HFFc6 (cell line): ENCODE data around the gene SPEG. TPM values are rescaled to one million over a fixed set of nuclear protein-coding genes. Genes with fewer than 3 reads are reported as not detected.

Source experiments
- DNase-seq: peaks from one replicate; pipeline ENCODE4 v3.0.0-alpha.2; 2018
- H3K27ac Mint-ChIP-seq: 2 replicates; pipeline ENCODE4 v1.8.0; 2020; ENCODE audit warnings: mild to moderate bottlenecking, mixed read lengths
- H3K27me3 Mint-ChIP-seq: 2 replicates; pipeline ENCODE4 v1.8.0; 2021; ENCODE audit warnings: mild to moderate bottlenecking, moderate library complexity, mixed read lengths; ENCODE audit not compliant: insufficient read depth
- H3K36me3 Mint-ChIP-seq: 2 replicates; pipeline ENCODE4 v1.8.0; 2021; ENCODE audit warnings: low read depth, mixed read lengths
- H3K4me1 Mint-ChIP-seq: 2 replicates; pipeline ENCODE4 v1.8.0; 2020; ENCODE audit warnings: low read depth, mixed read lengths
- H3K4me3 Mint-ChIP-seq: 2 replicates; pipeline ENCODE4 v1.8.0; 2020; ENCODE audit warnings: mild to moderate bottlenecking, moderate library complexity, mixed read lengths
- H3K9me3 Mint-ChIP-seq: 2 replicates; pipeline ENCODE4 v1.8.0; 2020; ENCODE audit warnings: mild to moderate bottlenecking, mixed read lengths
- total RNA-seq, 6 experiments: library from RNA; stranded (reverse); fragmentation: NEBNext Ultra II Directional; extraction: Animal tissue kit (Norgen Biotek cat#: 25700); gene quantifications; 2 replicates in 1 of 6; 3 replicates in 5 of 6; pipeline ENCODE4 v1.2.3, GENCODE V29; 2021
- TF ChIP-seq, protein P1 (sequence below): fragments of 200-600 bp; sonication (generic); IDR thresholded peaks from 2 replicates; pipeline ENCODE4 v1.5.0; 2021; ENCODE audit warnings: antibody characterized with exemption, mild to moderate bottlenecking

SPEG gene
- total RNA-seq, 6 experiments from 2014 or later = 80.9 to 89.5 (median 84.7) TPM

DNA sequence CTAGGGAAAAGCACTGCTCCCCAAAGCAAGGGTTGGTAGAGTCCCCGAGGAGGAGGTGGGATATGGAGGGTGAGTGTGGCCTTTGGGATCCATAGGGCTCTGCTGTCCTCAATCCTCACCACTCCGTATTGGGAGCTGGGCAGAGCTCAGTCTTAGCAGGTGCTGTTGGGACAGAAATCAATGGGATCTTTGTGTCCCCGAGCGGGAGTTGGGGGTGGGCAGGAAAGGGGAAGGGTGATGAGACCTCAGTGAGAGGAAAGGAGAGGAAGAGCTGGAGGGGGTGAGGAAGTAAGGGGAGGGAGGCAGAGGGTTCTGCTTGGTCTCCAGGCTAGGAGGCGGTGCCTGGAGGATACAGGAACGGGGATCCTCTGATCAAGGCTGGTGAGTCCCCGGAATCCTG, 82.2 kb downstream of the SPEG start:
- Mint-ChIP-seq H3K4me3 (no peak overlapping the region), H3K4me1 (peaks cover 41% of the 10 kb centered on the region), H3K9me3 (no peaks in the 10 kb centered on the region), H3K27me3 (peaks cover 33% of the 10 kb centered on the region), H3K27ac (no peak overlapping the region), H3K36me3 (no peaks in the 10 kb centered on the region)
- TF ChIP-seq, protein P1, sequence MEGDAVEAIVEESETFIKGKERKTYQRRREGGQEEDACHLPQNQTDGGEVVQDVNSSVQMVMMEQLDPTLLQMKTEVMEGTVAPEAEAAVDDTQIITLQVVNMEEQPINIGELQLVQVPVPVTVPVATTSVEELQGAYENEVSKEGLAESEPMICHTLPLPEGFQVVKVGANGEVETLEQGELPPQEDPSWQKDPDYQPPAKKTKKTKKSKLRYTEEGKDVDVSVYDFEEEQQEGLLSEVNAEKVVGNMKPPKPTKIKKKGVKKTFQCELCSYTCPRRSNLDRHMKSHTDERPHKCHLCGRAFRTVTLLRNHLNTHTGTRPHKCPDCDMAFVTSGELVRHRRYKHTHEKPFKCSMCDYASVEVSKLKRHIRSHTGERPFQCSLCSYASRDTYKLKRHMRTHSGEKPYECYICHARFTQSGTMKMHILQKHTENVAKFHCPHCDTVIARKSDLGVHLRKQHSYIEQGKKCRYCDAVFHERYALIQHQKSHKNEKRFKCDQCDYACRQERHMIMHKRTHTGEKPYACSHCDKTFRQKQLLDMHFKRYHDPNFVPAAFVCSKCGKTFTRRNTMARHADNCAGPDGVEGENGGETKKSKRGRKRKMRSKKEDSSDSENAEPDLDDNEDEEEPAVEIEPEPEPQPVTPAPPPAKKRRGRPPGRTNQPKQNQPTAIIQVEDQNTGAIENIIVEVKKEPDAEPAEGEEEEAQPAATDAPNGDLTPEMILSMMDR = no peak
- no peak for DNase-seq

- H3K4me3 Mint-ChIP-seq = no peak overlapping the region
- H3K4me1 Mint-ChIP-seq = peaks cover 45% of the 10 kb centered on the region
- no peak overlapping the region for H3K27ac Mint-ChIP-seq
- no peaks in the 10 kb centered on the region for H3K36me3 Mint-ChIP-seq
- peaks cover 24% of the 10 kb centered on the region for H3K27me3 Mint-ChIP-seq
- TF ChIP-seq, protein P1 = no peak
- no peak for DNase-seq
- no peaks in the 10 kb centered on the region for H3K9me3 Mint-ChIP-seq
These were observed 83.5 kb downstream of the SPEG start for GRCh38 chr2:219517954-219518778.

- H3K27me3 Mint-ChIP-seq = peaks cover 13% of the 10 kb centered on the region; the same call in 1 of the 2 replicates
- no peak overlapping the region for H3K4me3 Mint-ChIP-seq
- DNase-seq = no peak
- no peaks in the 10 kb centered on the region for H3K9me3 Mint-ChIP-seq
- H3K36me3 Mint-ChIP-seq = no peaks in the 10 kb centered on the region
- peaks cover 37% of the 10 kb centered on the region for H3K4me1 Mint-ChIP-seq
- H3K27ac Mint-ChIP-seq = no peak overlapping the region
- TF ChIP-seq, protein P1 = no peak
These were observed 84.9 kb downstream of the SPEG start for GRCh38 chr2:219519526-219519916.

DNA sequence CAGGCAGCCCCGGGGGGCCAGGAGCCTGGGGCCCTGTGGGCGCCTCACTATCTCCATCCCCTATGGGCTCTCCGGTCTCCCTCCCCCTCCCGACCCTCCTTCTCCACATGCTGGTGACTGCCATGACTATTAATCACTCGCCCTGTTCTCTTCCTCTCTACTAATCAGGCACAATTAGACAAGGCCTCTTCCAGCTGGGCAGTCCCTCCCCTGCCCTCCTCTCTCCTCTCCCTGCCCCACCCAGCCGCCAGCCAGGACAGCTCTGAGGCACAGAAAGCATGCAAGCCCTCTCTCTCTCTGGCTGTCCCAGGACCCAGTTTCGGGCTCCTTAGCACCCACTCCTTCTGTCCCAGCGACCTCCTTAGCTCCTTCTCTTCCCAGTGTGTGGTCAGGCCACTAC, 85.4 kb downstream of the SPEG start:
- H3K4me1 Mint-ChIP-seq = peaks cover 37% of the 10 kb centered on the region
- no peaks in the 10 kb centered on the region for H3K9me3 Mint-ChIP-seq
- TF ChIP-seq, protein P1 = no peak
- H3K4me3 Mint-ChIP-seq = peak overlapping the region; percentile 8; the same call in 1 of the 2 replicates
- peaks cover 10% of the 10 kb centered on the region; the same call in 1 of the 2 replicates for H3K27me3 Mint-ChIP-seq
- DNase-seq = peak; percentile 21
- peak overlapping the region; percentile 12 for H3K27ac Mint-ChIP-seq
- H3K36me3 Mint-ChIP-seq = no peaks in the 10 kb centered on the region

DNA sequence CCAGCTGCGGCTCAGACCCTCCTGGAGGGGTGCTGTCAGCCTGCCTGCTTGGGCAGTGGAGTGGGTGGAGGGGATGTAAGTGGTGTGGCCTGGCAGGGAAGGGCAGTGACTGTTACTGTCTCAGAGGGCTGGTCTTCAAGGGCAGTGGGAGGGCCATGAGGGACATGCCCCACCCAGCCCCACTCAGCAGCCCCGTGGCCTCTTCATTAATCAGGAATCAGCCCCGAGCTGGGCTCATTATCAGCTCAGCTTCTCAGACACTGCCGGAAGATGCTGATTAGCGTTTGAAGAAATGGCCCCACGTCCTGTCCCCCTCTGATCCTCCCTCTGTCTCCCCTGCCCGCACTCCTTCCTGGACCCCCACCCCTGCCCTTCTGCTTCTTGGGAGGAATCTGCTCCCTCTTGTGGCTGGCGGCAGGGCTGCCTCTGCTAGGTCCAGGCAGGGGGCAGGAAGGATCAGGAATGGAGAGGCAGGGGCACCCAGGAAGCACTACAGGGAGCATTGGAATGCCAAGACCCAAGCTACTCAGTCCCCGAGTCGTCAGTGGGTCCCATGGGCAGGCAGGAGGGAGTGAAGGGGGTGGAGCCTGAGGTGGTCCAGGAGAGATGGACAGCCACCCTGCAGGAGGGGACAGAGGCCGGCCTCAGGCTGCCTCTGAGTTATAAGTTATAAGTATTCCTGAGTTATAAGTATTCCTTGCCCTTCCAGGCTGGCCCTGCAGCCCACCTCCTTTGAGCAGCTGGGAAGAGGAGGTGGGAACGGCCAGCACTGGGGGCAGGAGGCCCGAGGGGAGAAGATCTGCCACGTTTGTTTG, 86.6 kb downstream of the SPEG start:
- Mint-ChIP-seq H3K27me3 (peaks cover 7% of the 10 kb centered on the region; the same call in 1 of the 2 replicates), H3K4me1 (peaks cover 37% of the 10 kb centered on the region), H3K27ac (peak overlapping the region; percentile 91), H3K9me3 (no peaks in the 10 kb centered on the region), H3K36me3 (no peaks in the 10 kb centered on the region), H3K4me3 (peak overlapping the region; percentile 79)
- DNase-seq = no peak
- TF ChIP-seq, protein P1 = peak; percentile 84
